Duodenal mucosa (tissue), 2 donors: Measurements from ENCODE around the gene LRRC32.
"Not testable (repeated sequence)": the region's sequence is repeated elsewhere in the genome, so short reads cannot be mapped to it uniquely, and the experiment has no call there.

Experiments
- H3K27ac ChIP-seq: one replicate; pipeline ENCODE4 v1.7.0; 2013; ENCODE audit warnings: low read depth, low read length
- H3K27me3 ChIP-seq, 2 donors: one replicate each; pipeline ENCODE4 v1.7.0; 2013; ENCODE audit warnings: low read length in 2 of 2, control low read depth in 1 of 2; ENCODE audit not compliant: insufficient read depth in 2 of 2, control insufficient read depth in 1 of 2
- H3K36me3 ChIP-seq, 2 donors: one replicate each; pipeline ENCODE4 v1.7.0; 2013; ENCODE audit warnings: low read length in 2 of 2, control low read depth in 1 of 2; ENCODE audit not compliant: insufficient read depth in 2 of 2, control insufficient read depth in 1 of 2
- H3K4me1 ChIP-seq, 2 donors: one replicate each; pipeline ENCODE4 v1.7.0; 2013; ENCODE audit warnings: low read length in 2 of 2, control low read depth in 1 of 2; ENCODE audit not compliant: insufficient read depth in 2 of 2, control insufficient read depth in 1 of 2
- H3K4me3 ChIP-seq, 2 donors: one replicate each; pipeline ENCODE4 v1.7.0; 2013; ENCODE audit warnings: low read length in 2 of 2, low read depth in 1 of 2
- H3K9ac ChIP-seq, 2 donors: one replicate each; pipeline ENCODE4 v1.7.0; 2013; ENCODE audit warnings: low read length in 2 of 2, low read depth in 1 of 2
- H3K9me3 ChIP-seq, 2 donors: one replicate each; pipeline ENCODE4 v1.7.0; 2013; ENCODE audit warnings: low read length in 2 of 2, control low read depth in 1 of 2; ENCODE audit not compliant: control insufficient read depth in 1 of 2

LRRC32 gene

DNA sequence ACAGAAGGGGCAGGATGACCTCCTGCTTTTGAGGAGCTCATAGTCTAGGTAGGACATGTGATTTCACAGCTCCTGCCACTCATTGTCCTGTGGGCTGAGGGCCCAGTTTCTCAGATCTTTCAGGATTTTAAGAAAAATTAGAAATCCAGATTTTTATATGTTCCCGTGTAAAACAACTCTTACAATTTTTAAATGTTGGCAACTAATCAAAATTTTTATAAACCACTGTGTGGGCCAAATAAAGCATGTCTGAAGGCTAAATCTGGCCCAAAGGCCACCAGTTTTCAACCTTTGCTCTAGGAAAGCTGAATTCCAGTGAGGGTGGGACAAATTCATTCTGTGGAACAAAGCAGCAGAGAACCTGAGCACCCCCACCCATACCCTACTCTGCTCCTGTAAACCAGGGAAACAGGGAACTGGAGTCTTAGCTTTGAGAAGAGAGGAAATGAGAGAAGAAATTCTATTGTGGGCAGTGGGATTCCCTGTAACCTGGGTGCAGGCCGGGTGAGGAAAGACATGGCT lies 20.6 kb downstream of the LRRC32 start:
- Histone ChIP-seq H3K4me1 (peaks cover 0 to 6% of the 10 kb centered on the region in 2 donors), H3K27ac (no peak overlapping the region), H3K9ac (no peak overlapping the region), H3K4me3 (no peak overlapping the region), H3K9me3 (peaks cover 0 to 12% of the 10 kb centered on the region in 2 donors), H3K27me3 (peaks cover 0 to 3% of the 10 kb centered on the region in 2 donors), H3K36me3 (no peaks in the 10 kb centered on the region)

DNA sequence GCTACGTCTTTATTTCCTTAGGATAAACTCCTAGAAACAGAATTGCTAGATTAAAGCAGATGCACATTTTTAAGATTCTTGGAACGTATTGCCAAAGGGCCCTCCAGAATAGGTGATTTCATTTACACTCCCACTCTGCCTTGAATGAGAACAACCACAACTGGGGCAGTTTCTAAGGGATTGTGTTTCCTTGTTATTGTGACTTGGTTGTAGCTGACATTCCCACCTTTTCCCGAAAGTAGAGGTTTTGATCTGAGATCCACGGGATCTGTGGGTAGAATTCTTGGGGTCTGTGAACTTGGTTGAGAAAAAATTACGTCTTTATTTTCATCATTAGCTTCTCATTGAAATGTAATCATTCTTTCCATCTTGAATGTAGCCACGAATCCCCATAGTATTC lies 21.5 kb downstream of the LRRC32 start:
- Histone ChIP-seq H3K27ac (no peak overlapping the region), H3K9me3 (peaks cover 0 to 12% of the 10 kb centered on the region in 2 donors), H3K27me3 (peaks cover 0 to 3% of the 10 kb centered on the region in 2 donors), H3K36me3 (no peaks in the 10 kb centered on the region), H3K4me1 (no peaks in the 10 kb centered on the region), H3K4me3 (no peak overlapping the region), H3K9ac (no peak overlapping the region)

DNA sequence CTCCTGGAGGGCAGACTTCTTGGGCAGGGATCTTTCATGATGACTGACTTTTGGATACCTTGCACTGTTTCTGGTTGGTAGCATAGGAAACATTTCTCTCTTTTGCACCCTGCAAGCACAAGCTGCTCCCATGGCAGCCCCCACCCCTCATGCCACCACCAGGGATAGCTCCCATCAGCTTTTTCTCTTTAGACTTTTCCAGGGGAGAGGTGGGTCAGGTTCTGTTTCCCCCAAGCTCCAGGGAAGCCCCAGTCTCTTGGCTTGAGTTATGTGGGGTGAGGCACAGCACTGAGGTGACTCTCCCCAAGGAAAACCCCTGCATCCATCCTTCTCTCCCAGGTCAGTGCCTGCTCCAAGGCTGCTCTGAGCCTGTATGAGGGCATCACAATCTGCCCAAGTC lies 22.5 kb downstream of the LRRC32 start:
- H3K4me1 ChIP-seq, result no peaks in the 10 kb centered on the region
- peaks cover 0 to 3% of the 10 kb centered on the region in 2 donors for H3K27me3 ChIP-seq
- H3K9ac ChIP-seq, result no peak overlapping the region

DNA sequence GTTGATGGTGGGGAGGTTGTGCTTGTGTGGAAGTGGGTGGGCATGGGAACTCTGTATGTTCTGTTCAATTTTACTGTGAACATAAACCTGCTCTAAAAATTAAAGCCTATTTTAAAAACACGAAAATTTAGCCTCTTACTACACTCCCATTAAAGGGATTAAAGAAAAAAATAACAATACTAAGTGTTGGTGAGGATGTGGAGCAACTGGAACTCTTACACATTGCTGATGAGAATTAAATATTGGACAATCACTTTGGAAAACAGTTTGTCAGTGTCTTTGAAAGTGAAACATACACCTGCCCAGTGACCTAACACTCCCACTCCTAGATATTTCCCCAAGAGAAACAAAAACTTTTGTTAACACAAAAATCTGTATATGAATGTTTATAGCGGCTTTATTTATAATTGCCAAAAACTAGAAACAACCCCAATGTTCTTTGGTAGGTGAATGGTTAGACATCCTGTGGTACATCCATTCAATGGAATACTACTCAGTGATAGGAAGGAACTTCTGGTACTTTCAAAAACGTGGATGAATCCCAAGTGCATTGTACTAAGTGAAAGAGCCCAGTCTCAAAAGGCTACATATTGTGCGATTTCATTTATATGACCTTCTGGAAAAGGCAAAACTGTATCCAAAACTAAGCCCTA lies 23.5 kb downstream of the LRRC32 start:
- Histone ChIP-seq H3K9ac (no peak overlapping the region), H3K27me3 (peaks cover 0 to 3% of the 10 kb centered on the region in 2 donors), H3K27ac (no peak overlapping the region), H3K4me1 (no peaks in the 10 kb centered on the region), H3K36me3 (no peaks in the 10 kb centered on the region), H3K9me3 (peaks cover 0 to 12% of the 10 kb centered on the region in 2 donors), H3K4me3 (no peak overlapping the region)

More for the DNA sequence above, 22.5 kb downstream of the LRRC32 start:
- Histone ChIP-seq H3K27ac (no peak overlapping the region), H3K9me3 (peaks cover 0 to 12% of the 10 kb centered on the region in 2 donors), H3K36me3 (no peaks in the 10 kb centered on the region), H3K4me3 (no peak overlapping the region)

DNA sequence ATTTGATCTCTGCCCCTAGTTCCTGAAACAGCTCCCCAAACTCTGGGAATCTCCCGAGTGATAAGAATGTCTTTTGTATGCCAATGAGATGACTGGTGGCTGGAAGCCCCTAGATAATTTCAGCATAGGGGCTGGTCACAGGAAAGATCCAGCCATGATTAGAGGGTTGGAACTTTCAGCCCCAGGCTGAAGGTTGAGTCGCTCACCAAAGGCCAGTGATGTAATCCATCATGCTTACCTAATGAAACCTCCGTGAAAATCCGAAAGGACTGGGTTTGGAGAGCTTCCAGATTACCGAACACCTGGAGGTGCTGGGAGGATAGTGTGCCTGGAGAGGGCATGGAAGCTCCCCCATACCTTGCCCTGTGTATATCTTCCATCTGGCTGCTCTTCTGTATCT lies 26.0 kb downstream of the LRRC32 start:
- no peak overlapping the region for H3K27ac ChIP-seq
- H3K4me3 ChIP-seq, result no peak overlapping the region
- H3K9me3 ChIP-seq, result peaks cover 0 to 12% of the 10 kb centered on the region in 2 donors
- no peaks in the 10 kb centered on the region for H3K36me3 ChIP-seq
- H3K27me3 ChIP-seq, result peaks cover 0 to 3% of the 10 kb centered on the region in 2 donors
- H3K9ac ChIP-seq, result no peak overlapping the region
- H3K4me1 ChIP-seq, result no peaks in the 10 kb centered on the region

DNA sequence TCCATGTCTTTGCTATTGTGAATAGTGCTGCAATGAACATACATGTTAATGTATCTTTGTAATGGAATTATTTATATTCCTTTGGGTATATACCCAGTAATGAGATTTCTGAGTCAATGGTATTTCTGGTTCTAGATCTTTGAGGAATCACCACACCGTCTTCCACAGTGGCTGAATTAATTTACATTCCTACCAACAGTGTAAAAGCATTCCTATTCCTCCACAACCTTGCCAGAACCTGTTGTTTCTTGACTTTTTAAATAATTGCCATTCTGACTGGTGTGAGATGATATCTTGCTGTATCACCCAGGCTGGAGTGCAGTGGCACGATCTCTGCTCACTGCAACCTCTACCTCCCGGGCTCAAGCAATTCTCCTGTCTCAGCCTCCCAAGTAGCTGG lies 26.8 kb downstream of the LRRC32 start:
- H3K9ac ChIP-seq, H3K4me1 ChIP-seq, H3K36me3 ChIP-seq, H3K27ac ChIP-seq, H3K27me3 ChIP-seq, H3K4me3 ChIP-seq: not testable (repeated sequence)
- H3K9me3 ChIP-seq, result peaks cover 0 to 12% of the 10 kb centered on the region in 2 donors

DNA sequence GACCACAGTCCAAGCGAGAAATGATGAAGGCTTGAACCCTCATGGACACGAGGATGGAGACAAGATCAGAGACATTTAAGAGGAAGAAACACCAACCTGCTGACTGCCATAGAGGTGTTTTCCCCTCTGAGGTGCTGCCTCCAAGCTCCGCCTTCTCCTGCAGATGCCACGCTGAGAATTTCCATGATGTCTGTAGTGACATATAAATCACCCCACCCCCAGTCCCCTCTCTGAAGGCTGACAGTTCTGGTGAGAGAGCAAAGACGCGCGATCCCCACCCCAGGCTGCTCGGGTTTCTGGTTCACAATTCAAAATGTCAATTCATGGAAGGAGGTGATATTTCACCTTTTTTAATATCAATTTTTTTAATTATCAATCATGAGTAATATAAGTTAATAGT lies 28.2 kb downstream of the LRRC32 start:
- Histone ChIP-seq H3K4me3 (no peak overlapping the region), H3K9ac (no peak overlapping the region), H3K27ac (no peak overlapping the region), H3K27me3 (no peaks in the 10 kb centered on the region), H3K9me3 (peaks cover 0 to 11% of the 10 kb centered on the region in 2 donors), H3K4me1 (peaks cover 0 to 4% of the 10 kb centered on the region in 2 donors), H3K36me3 (no peaks in the 10 kb centered on the region)

DNA sequence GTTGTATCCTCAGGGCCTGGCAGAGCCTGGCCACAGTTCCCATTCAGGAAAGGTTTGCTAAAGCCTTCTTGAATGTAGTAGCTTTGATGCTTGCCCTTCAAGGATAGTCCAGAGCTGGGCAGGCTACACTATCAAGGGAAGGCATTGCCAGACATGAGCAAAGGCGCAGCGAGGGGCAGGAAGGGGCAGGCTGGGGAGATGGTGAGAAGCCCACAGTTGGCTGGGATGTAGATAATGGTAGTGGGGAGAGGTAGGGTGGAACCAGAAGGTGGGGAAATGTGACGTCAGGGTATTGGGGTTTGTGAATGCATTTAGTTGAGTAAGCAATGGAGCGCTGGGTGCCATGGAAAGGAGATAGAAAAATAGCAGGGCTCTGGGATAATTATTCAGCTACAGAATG lies 28.6 kb downstream of the LRRC32 start:
- H3K4me3 ChIP-seq, result no peak overlapping the region
- H3K27me3 ChIP-seq, result no peaks in the 10 kb centered on the region
- H3K36me3 ChIP-seq, result no peaks in the 10 kb centered on the region
- no peak overlapping the region for H3K9ac ChIP-seq
- H3K9me3 ChIP-seq, result peaks cover 0 to 6% of the 10 kb centered on the region in 2 donors
- H3K27ac ChIP-seq, result no peak overlapping the region
- H3K4me1 ChIP-seq, result peaks cover 0 to 4% of the 10 kb centered on the region in 2 donors

DNA sequence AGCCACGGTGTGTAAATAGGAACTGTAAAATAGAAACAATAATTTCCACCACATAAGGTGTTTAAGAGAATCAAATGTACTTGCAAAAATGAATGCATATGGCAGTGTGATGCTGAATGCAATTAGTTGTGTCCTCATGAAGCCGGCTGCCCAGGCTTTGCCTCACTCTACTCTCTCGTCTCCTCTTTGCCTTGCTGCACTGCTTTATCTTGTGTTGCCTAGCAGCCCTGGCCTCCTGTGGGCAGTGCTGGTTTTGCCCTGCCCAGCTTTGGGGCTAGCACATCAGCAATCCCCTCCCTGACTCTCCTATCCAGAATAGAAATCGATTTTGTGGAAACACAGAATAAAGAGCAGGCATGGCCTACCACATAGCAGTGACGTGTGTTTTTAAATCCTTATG lies 30.0 kb downstream of the LRRC32 start:
- Histone ChIP-seq H3K27ac (no peak overlapping the region), H3K4me3 (no peak overlapping the region), H3K27me3 (no peaks in the 10 kb centered on the region), H3K9ac (no peak overlapping the region), H3K9me3 (no peaks in the 10 kb centered on the region), H3K36me3 (no peaks in the 10 kb centered on the region), H3K4me1 (peaks cover 0 to 4% of the 10 kb centered on the region in 2 donors)

DNA sequence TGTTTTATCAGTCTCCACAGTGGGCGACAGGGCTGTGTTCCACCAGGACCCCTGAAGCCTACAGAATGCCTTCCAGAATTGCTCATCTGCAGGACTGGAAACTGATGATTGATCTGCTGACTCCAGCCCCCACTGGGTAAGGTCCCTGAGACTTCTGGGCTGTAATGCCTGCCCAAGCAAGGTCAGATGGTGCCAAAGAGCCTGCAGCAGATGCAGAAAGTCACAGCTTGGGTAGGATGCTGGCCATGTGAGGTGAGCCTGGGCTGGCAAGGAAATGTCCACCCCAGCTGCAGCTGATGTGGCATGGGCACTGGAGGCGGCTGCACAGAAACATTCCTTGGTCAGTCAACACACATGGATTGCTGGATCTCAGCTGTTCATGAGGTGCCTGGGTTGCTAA lies 30.9 kb downstream of the LRRC32 start:
- peaks cover 0 to 4% of the 10 kb centered on the region in 2 donors for H3K4me1 ChIP-seq
- H3K27ac ChIP-seq, result no peak overlapping the region
- no peaks in the 10 kb centered on the region for H3K27me3 ChIP-seq
- H3K36me3 ChIP-seq, result no peaks in the 10 kb centered on the region
- H3K9ac ChIP-seq, result no peak overlapping the region
- no peaks in the 10 kb centered on the region for H3K9me3 ChIP-seq
- H3K4me3 ChIP-seq, result no peak overlapping the region
